K562 (cell line): ENCODE data around the gene RNF115. TPM values are rescaled to one million over a fixed set of nuclear protein-coding genes. Genes with fewer than 3 reads are reported as not detected.
A peak's percentile ranks its signal among the peaks of the same experiment; 100 is the strongest.

ENCODE experiments used
- BACH1 ChIP-seq: fragments of 200-800 bp; sonication (Bioruptor generic); IDR thresholded peaks from 2 replicates; pipeline ENCODE4 v1.6.1; 2016; ENCODE audit warnings: missing genetic modification characterization, missing compliant biosample characterization
- BRCA1 ChIP-seq, 2 experiments: fragments of 450-650 bp in 1 of 2; sonication (generic) in 1 of 2; formaldehyde crosslinking in 1 of 2; IDR thresholded peaks; 2 replicates each; pipeline versions ENCODE4 v1.5.0 to v1.6.1; 2017 to 2020; ENCODE audit warnings: mild to moderate bottlenecking in 1 of 2, missing genetic modification reagents in 1 of 2
- ETS2 ChIP-seq: IDR thresholded peaks from 2 replicates; pipeline ENCODE4 v1.6.1; 2016; ENCODE audit warnings: borderline replicate concordance, missing genetic modification characterization, mild to moderate bottlenecking, moderate library complexity, missing compliant biosample characterization; ENCODE audit not compliant: poor library complexity, severe bottlenecking
- MAFG ChIP-seq: fragments of 450-650 bp; conservative IDR thresholded peaks from 2 replicates; pipeline ENCODE4 v1.6.1; 2016; ENCODE audit warnings: missing genetic modification characterization, missing compliant biosample characterization
- NFRKB ChIP-seq: fragments of 450-650 bp; IDR thresholded peaks from 2 replicates; pipeline ENCODE4 v1.6.1; 2016; ENCODE audit warnings: low read depth
- polyA plus RNA-seq, 8 experiments: library from polyadenylated mRNA; depleted of rRNA in 4 of 8; stranded (reverse) in 5 of 8; unstranded in 3 of 8; fragments of >200 nt; fragmentation: Nextera tagmentation in 2 of 8; fragmentation: Illumina TruSeq in 1 of 8; extraction: Ambion mirVana in 2 of 8; extraction: Trizol in 1 of 8; gene quantifications; 2 replicates each; pipeline versions ENCODE4 v1.2.1 to v1.2.3, GENCODE V29; 2011 to 2014; ENCODE audit warnings: inconsistent platforms in 1 of 8, missing spikeins in 1 of 8
- total RNA-seq, 7 experiments: library from RNA; depleted of rRNA in 6 of 7; stranded (reverse); fragments of >200 nt in 6 of 7; fragmentation: Illumina TruSeq in 2 of 7; extraction: Trizol in 2 of 7; gene quantifications; 2 replicates each; pipeline versions ENCODE4 v1.2.1 to v1.2.3, GENCODE V29; 2011 to 2021; ENCODE audit warnings: low replicate concordance in 1 of 7
- TF ChIP-seq, protein P1 (sequence below): fragments of 450-650 bp; IDR thresholded peaks from 2 replicates; pipeline ENCODE4 v1.6.1; 2017; ENCODE audit warnings: antibody characterized with exemption, mild to moderate bottlenecking

RNF115 gene
- total and polyA plus RNA-seq, 9 of the 15 experiments (the other 6 are each of a cell fraction or from before 2014, with no cell fraction given), result 1.9 to 14.3 (median 9.5) TPM

DNA sequence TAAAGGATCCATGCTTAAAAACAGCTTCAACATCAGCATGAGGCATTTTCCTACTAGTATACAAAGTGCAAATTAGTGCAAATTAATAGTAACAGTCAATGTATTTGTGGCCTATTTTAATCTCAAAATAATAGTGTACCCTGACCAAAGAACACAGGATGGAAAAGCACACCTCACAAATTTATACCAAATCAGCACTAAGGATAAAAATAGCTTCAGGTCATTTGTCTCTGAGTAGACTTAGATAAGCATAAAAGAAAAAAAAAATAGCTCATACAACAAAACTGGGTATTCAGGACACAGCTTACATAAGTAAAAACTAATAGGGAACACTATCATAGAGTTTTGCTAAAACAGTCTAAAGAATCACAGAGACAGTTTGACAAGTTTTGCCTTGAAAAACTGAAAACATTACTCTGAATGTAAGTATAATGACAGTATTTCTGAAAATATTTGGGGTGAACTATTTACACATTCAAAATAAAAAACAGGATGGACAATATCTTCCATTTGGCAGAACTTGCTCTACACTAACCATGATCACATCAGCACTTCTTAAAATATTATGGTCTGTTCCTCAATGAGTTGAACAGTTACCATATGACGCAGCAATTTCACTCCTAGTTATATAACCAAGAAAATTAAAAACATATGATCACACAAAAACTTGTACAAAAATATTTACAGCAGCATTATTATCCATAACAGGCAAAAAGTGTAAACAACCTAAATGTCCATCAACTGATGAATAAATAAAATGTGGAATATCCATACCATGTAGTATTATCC lies 46.3 kb downstream of the RNF115 start (continued):
- TF ChIP-seq BRCA1 (IDR thresholded peaks at IDR 0.05) (no peak), BRCA1 (CRISPR knock-in tag; IDR thresholded peaks at IDR 0.05) (no peak), BACH1 (tag) (0 out of 2 replicates have a peak, but pooled peaks have one; percentile 31), NFRKB (no peak), MAFG (peak; percentile 82), ETS2 (tag) (no peak)
- TF ChIP-seq, protein P1, sequence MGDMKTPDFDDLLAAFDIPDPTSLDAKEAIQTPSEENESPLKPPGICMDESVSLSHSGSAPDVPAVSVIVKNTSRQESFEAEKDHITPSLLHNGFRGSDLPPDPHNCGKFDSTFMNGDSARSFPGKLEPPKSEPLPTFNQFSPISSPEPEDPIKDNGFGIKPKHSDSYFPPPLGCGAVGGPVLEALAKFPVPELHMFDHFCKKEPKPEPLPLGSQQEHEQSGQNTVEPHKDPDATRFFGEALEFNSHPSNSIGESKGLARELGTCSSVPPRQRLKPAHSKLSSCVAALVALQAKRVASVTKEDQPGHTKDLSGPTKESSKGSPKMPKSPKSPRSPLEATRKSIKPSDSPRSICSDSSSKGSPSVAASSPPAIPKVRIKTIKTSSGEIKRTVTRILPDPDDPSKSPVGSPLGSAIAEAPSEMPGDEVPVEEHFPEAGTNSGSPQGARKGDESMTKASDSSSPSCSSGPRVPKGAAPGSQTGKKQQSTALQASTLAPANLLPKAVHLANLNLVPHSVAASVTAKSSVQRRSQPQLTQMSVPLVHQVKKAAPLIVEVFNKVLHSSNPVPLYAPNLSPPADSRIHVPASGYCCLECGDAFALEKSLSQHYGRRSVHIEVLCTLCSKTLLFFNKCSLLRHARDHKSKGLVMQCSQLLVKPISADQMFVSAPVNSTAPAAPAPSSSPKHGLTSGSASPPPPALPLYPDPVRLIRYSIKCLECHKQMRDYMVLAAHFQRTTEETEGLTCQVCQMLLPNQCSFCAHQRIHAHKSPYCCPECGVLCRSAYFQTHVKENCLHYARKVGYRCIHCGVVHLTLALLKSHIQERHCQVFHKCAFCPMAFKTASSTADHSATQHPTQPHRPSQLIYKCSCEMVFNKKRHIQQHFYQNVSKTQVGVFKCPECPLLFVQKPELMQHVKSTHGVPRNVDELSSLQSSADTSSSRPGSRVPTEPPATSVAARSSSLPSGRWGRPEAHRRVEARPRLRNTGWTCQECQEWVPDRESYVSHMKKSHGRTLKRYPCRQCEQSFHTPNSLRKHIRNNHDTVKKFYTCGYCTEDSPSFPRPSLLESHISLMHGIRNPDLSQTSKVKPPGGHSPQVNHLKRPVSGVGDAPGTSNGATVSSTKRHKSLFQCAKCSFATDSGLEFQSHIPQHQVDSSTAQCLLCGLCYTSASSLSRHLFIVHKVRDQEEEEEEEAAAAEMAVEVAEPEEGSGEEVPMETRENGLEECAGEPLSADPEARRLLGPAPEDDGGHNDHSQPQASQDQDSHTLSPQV, result 0 out of 2 replicates have a peak, but pooled peaks have one; percentile 56
